Psoas muscle (tissue), 8 donors: ENCODE data around the gene CACNA1A. TPM values are rescaled to one million over a fixed set of nuclear protein-coding genes. Genes with fewer than 3 reads are reported as not detected.

ENCODE experiments used
- ATAC-seq, 4 donors: fragments of 200-7000 bp; cut with Tn5 transposase; one replicate each; pipeline ENCODE4 v1.9.1; 2020; ENCODE audit warnings: moderate library complexity in 3 of 4, mild to moderate bottlenecking in 2 of 4
- DNase-seq, 2 donors: peaks; one replicate each; pipeline ENCODE4 v3.0.0-alpha.2; 2020
- H3K27ac ChIP-seq: fragments of 200-600 bp; one replicate; pipeline ENCODE4 v1.8.0; 2022
- H3K27me3 ChIP-seq, 3 donors: fragments of 200-600 bp in 1 of 3; one replicate each; pipeline versions ENCODE4 v1.6.1 to v1.8.0; 2013 to 2022; ENCODE audit warnings: low read length in 2 of 3, mild to moderate bottlenecking in 2 of 3, moderate library complexity in 1 of 3; ENCODE audit not compliant: insufficient read depth in 3 of 3
- H3K36me3 ChIP-seq, 2 donors: fragments of 200-600 bp in 1 of 2; one replicate each; pipeline versions ENCODE4 v1.6.1 to v1.8.0; 2013 to 2022; ENCODE audit warnings: low read depth in 1 of 2, mild to moderate bottlenecking in 1 of 2, moderate library complexity in 1 of 2; ENCODE audit not compliant: insufficient read depth in 1 of 2
- H3K4me1 ChIP-seq: fragments of 200-600 bp; one replicate; pipeline ENCODE4 v1.8.0; 2022
- H3K4me3 ChIP-seq: fragments of 200-600 bp; one replicate; pipeline ENCODE4 v1.8.0; 2022; ENCODE audit warnings: mild to moderate bottlenecking
- H3K9me3 ChIP-seq: fragments of 200-600 bp; one replicate; pipeline ENCODE4 v1.8.0; 2022
- CTCF ChIP-seq: fragments of 200-600 bp; IDR thresholded peaks from one replicate; pipeline ENCODE4 v1.8.0; 2022; ENCODE audit warnings: antibody characterized with exemption
- WGBS, 3 donors: extraction: QIAGEN DNeasy Blood & Tissue Kit; methylation state at CpG; one replicate each; pipeline versions ENCODE4 v1.1.6 to v1.1.7; 2013; 5-methylcytosine and 5-hydroxymethylcytosine counted together
- intact Hi-C, 2 donors: fragments of 100-400 bp; cut with DNase I; formaldehyde crosslinking; loops; one replicate each; pipeline versions ENCODE4 v1.11.0 to v1.14.2; 2022
- polyA plus RNA-seq, 3 donors: library from polyadenylated mRNA; stranded (reverse); fragments of 200-250 nt; gene quantifications; one replicate each; pipeline ENCODE4 v1.2.3, GENCODE V29; 2013
- total RNA-seq, 4 donors: library from RNA; stranded (reverse); fragmentation: NEBNext Ultra II Directional in 2 of 4; extraction: Animal tissue kit (Norgen Biotek cat#: 25700) in 2 of 4; gene quantifications; one replicate each; pipeline versions ENCODE4 v1.2.1 to v1.2.4, GENCODE V29; 2021 to 2023
- donor health status: healthy with polysubstance abuse.
- donor health status: DM: no; HTN: no; CAD: no; lungs with moderate emphysema.
- donor health status: Bipolar disorder and iron deficiency.
- donor health status: healthy.
- donor health status: DM: yes; HTN: yes; CAD: no.
- donor health status: DM: no; HTN: no; CAD: no.
- donor health status: DM: no; HTN: no; CAD: no.
- donor health status: DM: yes; HTN: yes; CAD: no.

Gene CACNA1A
- total and polyA plus RNA-seq, 7 donors, result 0.14 to 0.60 (median 0.36) TPM

GRCh38 chr19:13350072-13350471 lies 156.2 kb downstream of the CACNA1A start:
- TF ChIP-seq CTCF, result no peak
- H3K36me3 ChIP-seq, result no peaks in the 10 kb centered on the region
- no peaks in the 10 kb centered on the region for H3K27me3 ChIP-seq
- H3K27ac ChIP-seq, result no peak overlapping the region
- no peaks in the 10 kb centered on the region for H3K4me1 ChIP-seq
- intact Hi-C loops, result no loop called here
- ATAC-seq (no peak), DNase-seq (no peak)
- WGBS, 3 donors, result 88 to 93% (median 89%) methylated on average over 4 of the region's 4 CpGs
- H3K9me3 ChIP-seq, result peaks cover 13% of the 10 kb centered on the region
- H3K4me3 ChIP-seq, result no peak overlapping the region

GRCh38 chr19:13347367-13347766 lies 158.9 kb downstream of the CACNA1A start:
- no peak for DNase-seq
- H3K27ac ChIP-seq, result no peak overlapping the region
- WGBS, 3 donors, result 41 to 54% (median 49%) methylated on average over 12 of the region's 12 CpGs
- H3K4me1 ChIP-seq, result no peaks in the 10 kb centered on the region
- no peaks in the 10 kb centered on the region for H3K27me3 ChIP-seq
- no peak for TF ChIP-seq CTCF
- peaks cover 13% of the 10 kb centered on the region for H3K9me3 ChIP-seq
- H3K4me3 ChIP-seq, result no peak overlapping the region
- no peak for ATAC-seq
- intact Hi-C loops, result no loop called here
- H3K36me3 ChIP-seq, result no peaks in the 10 kb centered on the region

- TF ChIP-seq CTCF, result no peak
- no peaks in the 10 kb centered on the region for H3K27me3 ChIP-seq
- intact Hi-C loops, result no loop called here
- no peak for ATAC-seq
- H3K4me3 ChIP-seq, result no peak overlapping the region
- DNase-seq, result no peak
- H3K36me3 ChIP-seq, result no peaks in the 10 kb centered on the region
- no peaks in the 10 kb centered on the region for H3K9me3 ChIP-seq
- WGBS, 3 donors, result 56 to 78% (median 73%) methylated on average over 2 of the region's 2 CpGs
- no peaks in the 10 kb centered on the region for H3K4me1 ChIP-seq
- no peak overlapping the region for H3K27ac ChIP-seq
These were observed 162.8 kb downstream of the CACNA1A start for GRCh38 chr19:13343514-13343913.

GRCh38 chr19:13342672-13343071 lies 163.6 kb downstream of the CACNA1A start:
- 39 to 58% (median 57%) methylated on average over 2 of the region's 2 CpGs for WGBS, 3 donors
- no peaks in the 10 kb centered on the region for H3K36me3 ChIP-seq
- H3K9me3 ChIP-seq, result no peaks in the 10 kb centered on the region
- no peak overlapping the region for H3K4me3 ChIP-seq
- no peak for DNase-seq
- no peak for TF ChIP-seq CTCF
- no peak overlapping the region for H3K27ac ChIP-seq
- H3K4me1 ChIP-seq, result no peaks in the 10 kb centered on the region
- intact Hi-C loops, result no loop called here
- no peaks in the 10 kb centered on the region for H3K27me3 ChIP-seq
- ATAC-seq, result no peak

- Histone ChIP-seq H3K9me3 (peaks cover 12% of the 10 kb centered on the region), H3K36me3 (no peaks in the 10 kb centered on the region), H3K27me3 (no peaks in the 10 kb centered on the region), H3K27ac (no peak overlapping the region), H3K4me3 (no peak overlapping the region), H3K4me1 (no peaks in the 10 kb centered on the region)
- DNase-seq (no peak), ATAC-seq (no peak)
- TF ChIP-seq CTCF, result no peak
- intact Hi-C loops, result no loop called here
- 38 to 43% (median 41%) methylated on average over 13 of the region's 13 CpGs for WGBS, 3 donors
These were observed 166.4 kb downstream of the CACNA1A start for GRCh38 chr19:13339869-13340268.
